Measurements from ENCODE around the gene TNNI3. TPM values are rescaled to one million over a fixed set of nuclear protein-coding genes. Genes with fewer than 3 reads are reported as not detected.

The TNNI3 gene
- total RNA-seq, 4 donors from 2014 or later, result not detected

DNA sequence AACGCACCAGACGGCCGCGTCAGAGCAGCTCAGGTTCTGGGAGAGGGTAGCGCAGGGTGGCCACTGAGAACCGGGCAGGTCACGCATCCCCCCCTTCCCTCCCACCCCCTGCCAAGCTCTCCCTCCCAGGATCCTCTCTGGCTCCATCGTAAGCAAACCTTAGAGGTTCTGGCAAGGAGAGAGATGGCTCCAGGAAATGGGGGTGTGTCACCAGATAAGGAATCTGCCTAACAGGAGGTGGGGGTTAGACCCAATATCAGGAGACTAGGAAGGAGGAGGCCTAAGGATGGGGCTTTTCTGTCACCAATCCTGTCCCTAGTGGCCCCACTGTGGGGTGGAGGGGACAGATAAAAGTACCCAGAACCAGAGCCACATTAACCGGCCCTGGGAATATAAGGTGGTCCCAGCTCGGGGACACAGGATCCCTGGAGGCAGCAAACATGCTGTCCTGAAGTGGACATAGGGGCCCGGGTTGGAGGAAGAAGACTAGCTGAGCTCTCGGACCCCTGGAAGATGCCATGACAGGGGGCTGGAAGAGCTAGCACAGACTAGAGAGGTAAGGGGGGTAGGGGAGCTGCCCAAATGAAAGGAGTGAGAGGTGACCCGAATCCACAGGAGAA, 42.0 kb downstream of the TNNI3 start:
- DNase-seq, result no peak
- H3K9me3 ChIP-seq, result no peaks in the 10 kb centered on the region
- TF ChIP-seq, protein P1, sequence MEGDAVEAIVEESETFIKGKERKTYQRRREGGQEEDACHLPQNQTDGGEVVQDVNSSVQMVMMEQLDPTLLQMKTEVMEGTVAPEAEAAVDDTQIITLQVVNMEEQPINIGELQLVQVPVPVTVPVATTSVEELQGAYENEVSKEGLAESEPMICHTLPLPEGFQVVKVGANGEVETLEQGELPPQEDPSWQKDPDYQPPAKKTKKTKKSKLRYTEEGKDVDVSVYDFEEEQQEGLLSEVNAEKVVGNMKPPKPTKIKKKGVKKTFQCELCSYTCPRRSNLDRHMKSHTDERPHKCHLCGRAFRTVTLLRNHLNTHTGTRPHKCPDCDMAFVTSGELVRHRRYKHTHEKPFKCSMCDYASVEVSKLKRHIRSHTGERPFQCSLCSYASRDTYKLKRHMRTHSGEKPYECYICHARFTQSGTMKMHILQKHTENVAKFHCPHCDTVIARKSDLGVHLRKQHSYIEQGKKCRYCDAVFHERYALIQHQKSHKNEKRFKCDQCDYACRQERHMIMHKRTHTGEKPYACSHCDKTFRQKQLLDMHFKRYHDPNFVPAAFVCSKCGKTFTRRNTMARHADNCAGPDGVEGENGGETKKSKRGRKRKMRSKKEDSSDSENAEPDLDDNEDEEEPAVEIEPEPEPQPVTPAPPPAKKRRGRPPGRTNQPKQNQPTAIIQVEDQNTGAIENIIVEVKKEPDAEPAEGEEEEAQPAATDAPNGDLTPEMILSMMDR (IDR thresholded peaks at IDR 0.05), result no peak
- peaks cover 0 to 50% (median 19%) of the 10 kb centered on the region in 4 donors for H3K4me1 ChIP-seq
- peaks cover 0 to 10% (median 0%) of the 10 kb centered on the region in 3 donors for H3K36me3 ChIP-seq
- H3K27ac ChIP-seq, result peak overlapping the region; percentile 73 to 97 (median 88)
- no peaks in the 10 kb centered on the region for H3K27me3 ChIP-seq
- peak overlapping the region; percentile 79 to 98 (median 93) for H3K4me3 ChIP-seq

DNA sequence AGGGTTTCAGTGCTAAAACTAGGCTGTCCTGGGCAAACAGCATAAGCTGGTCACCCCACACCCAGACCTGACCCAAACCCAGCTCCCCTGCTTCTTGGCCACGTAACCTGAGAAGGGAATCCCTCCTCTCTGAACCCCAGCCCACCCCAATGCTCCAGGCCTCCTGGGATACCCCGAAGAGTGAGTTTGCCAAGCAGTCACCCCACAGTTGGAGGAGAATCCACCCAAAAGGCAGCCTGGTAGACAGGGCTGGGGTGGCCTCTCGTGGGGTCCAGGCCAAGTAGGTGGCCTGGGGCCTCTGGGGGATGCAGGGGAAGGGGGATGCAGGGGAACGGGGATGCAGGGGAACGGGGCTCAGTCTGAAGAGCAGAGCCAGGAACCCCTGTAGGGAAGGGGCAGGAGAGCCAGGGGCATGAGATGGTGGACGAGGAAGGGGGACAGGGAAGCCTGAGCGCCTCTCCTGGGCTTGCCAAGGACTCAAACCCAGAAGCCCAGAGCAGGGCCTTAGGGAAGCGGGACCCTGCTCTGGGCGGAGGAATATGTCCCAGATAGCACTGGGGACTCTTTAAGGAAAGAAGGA, 42.9 kb downstream of the TNNI3 start:
- TF ChIP-seq POLR2A (IDR thresholded peaks at IDR 0.05), result no peak
- peak overlapping the region in 1 of 4 donors; percentile 92 for H3K4me3 ChIP-seq

DNA sequence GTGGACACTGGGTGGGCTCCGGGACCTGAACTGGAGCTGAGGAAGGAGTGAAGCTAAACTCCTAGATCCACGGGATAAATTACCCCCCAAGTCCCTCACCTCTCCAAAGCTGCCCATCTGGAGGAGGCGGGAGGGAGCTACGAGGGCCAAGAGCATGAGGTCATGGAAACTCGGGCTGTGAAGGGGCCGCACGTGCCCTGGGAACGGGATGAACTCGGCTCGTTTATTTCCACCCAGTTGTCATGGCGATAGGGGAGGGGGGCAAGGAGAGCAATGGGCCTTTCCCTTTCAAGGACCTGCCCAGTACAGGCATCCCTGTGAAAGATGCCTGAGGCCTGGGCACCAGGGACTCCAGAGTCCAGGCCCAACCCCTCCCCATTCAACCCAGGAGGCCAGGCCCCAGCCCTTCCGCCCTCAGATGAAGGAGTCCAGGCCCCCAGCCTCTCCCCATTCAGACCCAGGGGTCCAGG, 43.9 kb downstream of the TNNI3 start:
- peak overlapping the region; percentile 55 to 94 (median 70) for H3K27ac ChIP-seq
- H3K36me3 ChIP-seq, result peaks cover 0 to 23% (median 0%) of the 10 kb centered on the region in 3 donors
- H3K9me3 ChIP-seq, result no peaks in the 10 kb centered on the region
- peaks cover 0 to 49% (median 19%) of the 10 kb centered on the region in 4 donors for H3K4me1 ChIP-seq
- TF ChIP-seq, protein P1 (IDR thresholded peaks at IDR 0.05), result no peak
- TF ChIP-seq POLR2A (IDR thresholded peaks at IDR 0.05), result no peak
- no peaks in the 10 kb centered on the region for H3K27me3 ChIP-seq
- DNase-seq, result peak; percentile 43 to 84 (median 63)
- H3K4me3 ChIP-seq, result peak overlapping the region in 1 of 4 donors; percentile 30

More for the DNA sequence above, 42.9 kb downstream of the TNNI3 start:
- Histone ChIP-seq H3K27me3 (no peaks in the 10 kb centered on the region), H3K4me1 (peaks cover 0 to 50% (median 19%) of the 10 kb centered on the region in 4 donors), H3K9me3 (no peaks in the 10 kb centered on the region), H3K27ac (peak overlapping the region; percentile 27 to 94 (median 69)), H3K36me3 (peaks cover 0 to 14% (median 0%) of the 10 kb centered on the region in 3 donors)
- DNase-seq, result no peak

DNA sequence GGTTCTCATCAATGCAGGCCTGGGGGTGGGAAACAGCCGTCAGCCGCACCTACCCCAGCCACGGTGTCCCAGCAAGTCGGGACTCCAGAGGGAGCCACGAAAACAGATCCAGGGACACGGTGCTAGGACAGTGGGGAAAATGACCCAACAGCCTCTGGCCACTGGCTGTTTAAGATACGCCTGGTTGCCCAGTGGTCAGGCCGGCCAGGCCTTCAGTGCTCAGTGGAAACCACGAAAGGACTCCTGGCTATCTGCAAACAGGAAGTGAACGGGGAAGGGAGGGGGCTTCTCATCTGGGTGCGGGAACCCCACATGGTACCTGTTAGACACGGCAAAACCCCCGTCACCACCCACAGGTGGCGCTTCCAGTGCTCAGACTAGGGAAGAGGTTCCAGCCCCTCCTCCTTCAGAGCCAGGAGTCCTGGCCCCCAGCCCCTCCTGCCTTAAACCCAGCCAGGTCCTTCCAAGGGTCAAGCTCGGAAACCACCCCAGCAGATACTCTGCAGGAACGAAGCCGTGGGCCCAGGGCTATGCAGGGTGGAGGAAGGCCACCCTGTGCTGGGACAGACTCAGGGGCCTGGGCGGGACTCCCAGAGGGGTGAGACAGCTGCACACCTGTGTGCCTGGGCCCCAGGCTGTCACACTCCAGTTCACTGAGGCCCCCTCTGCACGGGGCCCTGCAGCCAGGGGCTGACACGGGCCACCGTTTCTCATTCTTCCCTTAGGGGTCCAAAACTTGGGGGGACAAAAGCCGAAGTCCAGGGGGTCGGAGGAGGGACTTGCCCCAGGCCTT, 44.6 kb downstream of the TNNI3 start:
- H3K4me3 ChIP-seq, result peak overlapping the region in 1 of 4 donors; percentile 30
- H3K4me1 ChIP-seq, result peaks cover 0 to 44% (median 18%) of the 10 kb centered on the region in 4 donors
- no peaks in the 10 kb centered on the region for H3K9me3 ChIP-seq
- TF ChIP-seq, protein P1 (IDR thresholded peaks at IDR 0.05), result no peak
- TF ChIP-seq POLR2A (IDR thresholded peaks at IDR 0.05), result no peak
- H3K36me3 ChIP-seq, result peaks cover 0 to 24% (median 0%) of the 10 kb centered on the region in 3 donors
- DNase-seq, result peak in 1 of 3 donors; percentile 43
- H3K27me3 ChIP-seq, result no peaks in the 10 kb centered on the region
- H3K27ac ChIP-seq, result peak overlapping the region; percentile 55 to 94 (median 70)

DNA sequence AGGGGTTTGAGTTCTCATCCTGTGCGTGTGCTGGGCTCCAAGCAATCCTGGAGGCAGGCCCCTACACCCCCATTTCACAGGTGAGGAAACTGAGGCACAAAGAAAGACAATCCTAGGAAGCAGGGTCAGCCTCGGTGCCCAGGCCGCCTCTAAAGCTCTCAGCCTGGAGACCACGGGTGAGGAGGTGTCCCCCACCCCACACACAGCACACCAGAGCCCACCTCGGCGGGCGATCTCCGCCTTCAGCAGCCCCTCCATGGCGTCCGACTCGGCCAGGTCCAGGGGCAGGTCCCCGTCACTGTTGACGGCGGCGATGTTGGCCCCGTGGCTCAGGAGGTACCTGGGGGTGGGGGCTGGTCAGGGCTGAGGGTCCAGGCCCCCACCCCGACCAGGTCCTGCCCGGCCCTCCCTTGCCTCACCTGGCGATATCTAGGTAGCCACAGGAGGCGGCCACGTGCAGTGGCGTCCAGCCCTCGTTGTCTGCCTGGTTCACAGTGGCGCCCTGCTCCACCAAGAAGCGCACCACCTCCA, 45.2 kb downstream of the TNNI3 start:
- H3K4me1 ChIP-seq, result peaks cover 0 to 44% (median 18%) of the 10 kb centered on the region in 4 donors
- H3K9me3 ChIP-seq, result no peaks in the 10 kb centered on the region
- DNase-seq, result no peak
- H3K4me3 ChIP-seq, result no peak overlapping the region
- TF ChIP-seq, protein P1 (IDR thresholded peaks at IDR 0.05), result no peak
- TF ChIP-seq POLR2A (IDR thresholded peaks at IDR 0.05), result no peak
- peaks cover 0 to 24% (median 0%) of the 10 kb centered on the region in 3 donors for H3K36me3 ChIP-seq
- peak overlapping the region; percentile 55 to 94 (median 70) for H3K27ac ChIP-seq
- H3K27me3 ChIP-seq, result no peaks in the 10 kb centered on the region
